ENCODE measurements around the gene ASIC4.

The ASIC4 gene

DNA sequence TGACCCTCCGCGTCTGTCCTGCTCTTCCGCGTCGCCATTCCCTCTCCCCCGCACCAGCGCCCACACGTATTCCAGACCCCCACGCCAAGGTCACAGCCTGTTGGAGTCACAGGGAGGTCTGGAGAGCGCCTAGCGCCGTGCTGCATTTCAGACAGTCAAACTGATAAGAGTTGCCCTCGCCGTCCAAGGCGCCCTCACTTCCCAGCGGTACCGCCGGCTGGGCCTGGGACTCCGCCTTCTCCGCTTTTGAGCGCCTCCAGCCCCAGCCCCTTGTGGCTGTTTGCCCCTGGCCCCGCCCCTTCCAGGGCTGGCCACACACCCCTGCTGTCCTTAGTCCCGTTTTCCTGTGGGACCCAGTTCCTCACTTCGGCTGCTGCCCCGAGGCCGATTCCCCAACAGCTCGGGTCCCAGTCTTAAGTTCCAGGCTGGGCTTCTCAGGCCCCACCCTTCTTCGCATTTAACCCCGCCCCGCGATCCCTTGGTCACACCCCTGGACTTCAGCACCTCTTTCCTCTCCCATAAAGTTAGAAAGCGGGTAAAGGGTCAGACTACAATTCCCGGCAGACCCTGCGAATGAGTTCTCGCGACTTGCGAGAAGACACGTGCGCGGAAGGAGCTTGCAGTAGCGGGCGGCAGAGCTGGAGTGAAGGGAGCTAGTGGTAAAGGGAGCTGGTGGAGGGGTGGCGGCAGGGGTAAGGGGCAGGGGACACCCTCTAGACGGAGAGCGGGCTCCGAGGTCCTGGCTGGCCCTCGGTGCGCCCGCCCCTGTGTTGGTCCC is 15.8 kb upstream of the ASIC4 start, which contains the start of gene GMPPA:
Gene GMPPA (plus strand): TSS at position 612 of the 778 bp plus-strand sequence. CDS start 1,085 bp downstream, outside the sequence.
- peak; percentile 100 for DNase-seq

- DNase-seq, result no peak
Measured at GRCh38 chr2:219499058-219499307, 15.3 kb upstream of the ASIC4 start.

DNA sequence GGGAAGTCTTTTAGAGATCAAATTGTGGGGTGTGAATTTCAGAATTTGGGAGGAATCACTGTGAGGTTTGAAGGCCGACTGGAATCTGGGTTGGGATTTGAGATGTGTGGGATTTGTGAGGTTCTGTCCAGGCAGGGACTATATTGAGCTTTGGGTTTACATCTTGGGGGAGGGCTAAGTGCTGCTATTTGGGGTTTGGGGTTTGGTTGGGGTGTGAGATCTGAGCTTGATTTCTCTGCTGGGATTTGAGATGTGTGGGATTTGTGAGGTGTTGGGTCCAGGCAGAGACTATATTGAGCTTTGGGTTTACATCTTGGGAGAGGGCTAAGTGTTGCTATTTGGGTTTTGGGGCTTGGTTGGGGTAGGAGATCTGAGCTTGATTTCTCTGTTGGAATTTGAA is 14.7 kb upstream of the ASIC4 start:
- no peak for DNase-seq

DNA sequence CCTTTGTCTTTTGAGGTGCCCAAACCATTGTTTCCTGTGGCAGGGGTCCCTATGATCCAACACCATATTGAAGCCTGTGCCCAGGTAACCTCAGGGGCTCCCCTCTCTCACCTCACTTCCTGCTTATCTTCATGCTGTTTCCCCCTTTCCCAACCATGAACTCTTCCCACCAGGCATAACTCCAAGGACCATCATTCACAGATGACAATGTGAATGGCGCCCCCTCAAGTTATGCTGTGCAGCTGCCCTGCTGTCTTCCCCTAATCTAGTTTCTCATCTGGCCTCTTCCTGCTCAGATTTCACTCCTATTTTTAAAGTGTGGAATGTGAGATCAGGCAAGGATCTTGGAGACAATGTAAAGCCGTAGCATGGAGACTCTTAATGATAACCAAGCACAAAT is 14.1 kb upstream of the ASIC4 start:
- peak; percentile 51 for DNase-seq

- no peak for DNase-seq
Measured at GRCh38 chr2:219501849-219502248, 12.4 kb upstream of the ASIC4 start.

GRCh38 chr2:219502618-219503017 is 11.7 kb upstream of the ASIC4 start:
- no peak for DNase-seq

DNA sequence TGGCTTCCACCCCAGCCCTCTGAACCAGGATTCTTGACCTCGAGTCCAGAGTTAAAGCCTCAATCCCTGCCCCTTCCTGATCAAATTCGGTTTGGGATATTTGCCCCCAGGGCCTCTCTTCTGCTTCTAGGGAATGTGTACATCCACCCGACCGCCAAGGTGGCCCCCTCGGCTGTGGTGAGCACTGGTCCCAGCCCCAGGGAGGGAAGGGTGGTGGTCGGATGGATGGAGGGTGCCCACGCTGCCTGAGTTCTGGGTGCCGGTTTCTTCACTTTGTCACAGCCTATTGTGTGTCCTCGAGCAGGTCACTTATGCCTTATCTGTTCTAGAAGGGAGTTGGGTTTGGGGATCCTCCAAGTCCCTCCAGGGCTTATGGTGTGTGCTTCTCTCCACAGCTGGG is 8.7 kb upstream of the ASIC4 start:
- no peak for DNase-seq

- DNase-seq, result no peak
Measured at GRCh38 chr2:219506153-219506801, 8.0 kb upstream of the ASIC4 start.

DNA sequence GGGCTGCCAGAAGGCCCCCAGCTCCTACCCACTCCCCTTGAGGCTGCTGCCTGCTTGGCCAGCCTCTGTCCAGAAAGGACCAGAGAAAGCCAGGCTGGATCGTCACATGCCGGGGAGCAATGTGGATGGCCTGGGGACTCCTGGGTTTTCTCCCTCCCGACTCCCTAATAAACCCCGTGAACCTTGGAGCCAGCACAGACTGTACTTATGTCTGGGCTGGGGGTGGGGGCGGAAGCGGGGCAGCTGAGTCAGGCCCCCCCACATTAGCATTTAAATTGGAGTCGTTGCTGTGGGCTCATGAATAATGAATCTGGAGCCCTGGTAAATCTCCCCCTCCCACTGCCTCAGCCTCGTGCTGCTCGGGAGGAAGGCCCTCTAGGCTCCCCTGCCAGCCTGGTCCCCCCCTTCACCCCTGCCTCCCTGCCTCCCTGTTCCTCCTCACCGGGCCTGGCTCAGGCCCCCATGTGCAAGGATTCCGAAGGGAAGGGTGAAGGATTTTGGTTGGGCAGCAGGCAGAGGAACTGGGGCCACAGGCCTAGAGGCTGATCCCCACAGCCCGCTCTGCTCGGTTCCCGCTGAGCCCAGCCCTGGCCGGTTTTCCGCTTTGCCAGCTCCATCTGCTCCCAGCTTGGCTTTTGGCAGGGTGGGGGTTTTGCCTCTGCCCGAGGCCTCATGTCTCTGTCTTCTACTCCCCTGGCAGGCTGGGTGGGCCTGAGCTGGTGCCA is 7.3 kb upstream of the ASIC4 start:
- no peak for DNase-seq

DNA sequence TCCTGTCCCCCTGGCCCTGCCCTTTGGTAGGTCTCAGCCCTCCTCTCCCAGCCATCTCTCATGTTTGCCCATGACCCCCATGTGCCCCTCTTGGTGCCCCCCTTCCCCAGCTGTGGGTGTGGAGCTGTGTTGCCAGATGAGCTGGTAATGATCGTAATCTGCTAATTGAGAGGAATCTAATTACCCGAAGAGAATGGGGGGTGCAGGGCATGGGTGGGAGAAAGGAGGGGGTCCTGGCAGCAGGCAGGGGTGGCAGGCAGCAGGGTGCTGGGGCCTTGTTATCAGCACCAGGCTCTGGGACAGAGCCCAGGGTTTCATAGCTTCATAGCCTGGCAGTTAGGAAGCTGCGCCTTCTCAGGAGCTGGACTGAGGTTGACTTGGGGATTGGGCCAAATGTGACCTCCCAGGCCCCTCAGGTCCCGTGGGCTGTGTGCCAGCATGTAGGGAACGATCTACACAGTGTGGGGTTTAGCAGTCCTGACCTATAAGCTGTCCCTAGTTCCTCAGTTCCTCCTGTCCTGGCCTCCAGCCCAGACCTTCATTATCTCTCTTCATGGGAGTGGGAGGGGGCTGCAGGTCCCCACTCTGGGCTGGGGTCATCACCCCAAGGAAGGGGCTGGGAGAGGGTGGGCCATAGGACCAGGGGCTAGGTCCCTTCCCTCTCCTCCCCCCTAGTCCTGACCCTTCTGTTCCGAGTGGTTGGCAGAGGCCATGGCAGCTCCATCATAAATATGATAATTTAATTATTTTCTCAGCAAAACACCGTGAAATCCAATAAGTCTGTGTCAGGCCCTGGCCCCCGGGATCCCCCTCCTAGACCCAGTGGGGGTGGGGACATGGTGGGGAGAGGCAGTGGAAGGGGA is 6.5 kb upstream of the ASIC4 start:
- DNase-seq, result no peak

- DNase-seq, result no peak
Measured at GRCh38 chr2:219508444-219508734, 5.9 kb upstream of the ASIC4 start.

- DNase-seq, result no peak
Measured at GRCh38 chr2:219508971-219509779, 5.1 kb upstream of the ASIC4 start.

GRCh38 chr2:219509780-219510511 is 4.3 kb upstream of the ASIC4 start:
- peak; percentile 52 for DNase-seq

GRCh38 chr2:219510512-219511135 is 3.7 kb upstream of the ASIC4 start:
- DNase-seq, result no peak

DNA sequence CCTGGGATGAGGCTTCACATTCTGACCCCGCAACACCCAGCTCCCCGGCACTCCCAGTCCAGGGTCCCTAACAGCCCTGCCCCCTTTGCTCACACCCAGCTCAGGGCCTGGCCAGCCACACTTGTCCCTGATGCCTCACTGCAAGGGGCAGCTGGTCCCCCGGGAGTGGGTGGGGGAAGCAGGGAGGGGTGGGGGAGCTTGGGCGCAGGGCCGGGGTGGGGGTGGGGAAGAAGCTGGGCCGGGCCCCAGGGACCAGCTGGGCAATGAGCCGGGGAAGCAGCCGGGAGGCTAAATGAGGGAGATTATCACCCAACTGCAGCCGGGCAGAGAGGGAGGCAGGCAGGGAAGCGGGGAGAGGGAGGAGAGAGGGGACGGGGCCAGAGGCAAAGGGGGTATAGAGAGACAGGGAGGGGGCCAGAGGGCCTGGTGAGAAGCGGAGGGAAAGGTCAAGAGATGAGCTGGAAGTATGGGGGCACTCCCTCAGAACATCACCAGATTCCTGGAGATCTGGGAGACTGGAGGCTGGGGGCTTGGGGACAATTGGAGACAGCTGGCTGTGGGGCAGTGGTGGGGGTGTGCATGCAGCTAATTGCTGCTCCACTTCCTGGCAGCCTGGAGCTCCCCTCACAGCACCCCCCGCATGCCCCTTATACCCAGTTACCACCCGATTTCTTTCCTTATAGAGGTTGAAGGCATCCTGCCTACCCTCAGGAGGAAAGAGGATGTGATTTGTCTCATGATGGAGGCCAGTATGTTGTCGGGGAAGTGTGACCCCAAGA is 2.5 kb upstream of the ASIC4 start:
- DNase-seq, result no peak

- DNase-seq, result no peak
Measured at GRCh38 chr2:219512524-219513216, 1.6 kb upstream of the ASIC4 start.

GRCh38 chr2:219513787-219514186 is 495 bp upstream of the ASIC4 start:
- DNase-seq, result no peak

DNA sequence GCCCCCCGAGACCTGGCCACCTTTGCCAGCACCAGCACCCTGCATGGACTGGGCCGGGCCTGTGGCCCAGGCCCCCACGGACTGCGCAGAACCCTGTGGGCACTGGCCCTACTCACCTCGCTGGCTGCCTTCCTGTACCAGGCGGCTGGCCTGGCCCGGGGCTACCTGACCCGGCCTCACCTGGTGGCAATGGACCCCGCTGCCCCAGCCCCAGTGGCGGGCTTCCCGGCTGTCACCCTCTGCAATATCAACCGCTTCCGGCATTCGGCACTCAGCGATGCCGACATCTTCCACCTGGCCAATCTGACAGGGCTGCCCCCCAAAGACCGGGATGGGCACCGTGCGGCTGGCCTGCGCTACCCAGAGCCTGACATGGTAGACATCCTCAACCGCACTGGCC is 554 bp downstream of the ASIC4 start:
- DNase-seq, result no peak

DNA sequence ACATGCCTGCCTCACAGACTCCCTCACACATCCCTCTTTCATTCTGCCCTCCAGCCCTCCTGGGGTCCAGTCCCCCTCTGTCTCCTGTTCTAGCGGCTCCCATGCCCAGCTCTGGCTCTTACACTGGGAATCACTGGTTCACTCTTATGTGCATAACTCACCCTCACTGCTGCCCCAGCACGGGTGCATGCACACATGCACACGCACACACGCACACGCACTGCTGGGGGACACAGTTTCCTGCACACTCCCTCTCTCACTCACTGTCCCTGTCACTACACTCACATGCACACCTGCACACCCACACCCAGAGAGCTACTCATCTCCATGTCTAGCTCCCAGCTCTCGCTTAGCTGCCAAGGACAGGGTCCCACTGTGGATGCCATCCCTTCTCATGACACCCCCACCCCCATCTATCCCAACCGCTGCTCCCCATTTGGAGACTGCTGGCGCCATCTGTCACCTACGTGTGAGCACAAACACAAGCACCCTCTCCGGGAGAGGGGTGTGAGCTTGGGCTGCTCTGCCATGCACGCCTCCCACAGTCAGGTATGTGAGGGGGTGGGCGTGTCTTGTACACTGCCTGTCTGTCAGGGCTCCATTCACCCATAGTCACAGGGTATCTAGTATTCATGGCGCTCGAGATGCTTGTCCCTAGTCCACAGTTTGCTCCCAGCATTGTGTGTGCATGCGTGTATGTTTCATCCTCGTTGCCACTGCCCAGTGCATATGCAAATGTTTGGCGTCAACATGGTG is 1.8 kb downstream of the ASIC4 start:
- DNase-seq, result no peak

Data from EL (cell line).